Fibroblast of lung (primary cell): ENCODE data around the gene SPATA6L.

ENCODE experiments used
- CTCF ChIP-seq, 2 donors: IDR thresholded peaks in 1 of 2; conservative IDR thresholded peaks in 1 of 2; 1 replicate in 1 of 2; 2 replicates in 1 of 2; pipeline ENCODE4 v1.5.1; 2011 to 2012; ENCODE audit warnings: low read length in 2 of 2, control low read depth in 1 of 2, inconsistent platforms in 1 of 2, low read depth in 1 of 2, mild to moderate bottlenecking in 1 of 2
- EZH2 ChIP-seq: IDR thresholded peaks from 2 replicates; pipeline ENCODE4 v1.5.1; 2012; ENCODE audit warnings: low read length, control low read depth, mild to moderate bottlenecking; ENCODE audit errors: missing control alignments

- TF ChIP-seq EZH2 (no peak), CTCF (conservative IDR thresholded peaks at IDR 0.05 in 1 of 2, IDR thresholded peaks at IDR 0.05 in 1 of 2; ENCODE audit: low read depth in 1 of 2, low read length in 2 of 2) (no peak)
These were observed 91.5 kb downstream of the SPATA6L start for GRCh38 chr9:4574657-4575243.
